Neural progenitor cell (in vitro differentiated cells): Measurements from ENCODE around the gene BEND7. TPM values are rescaled to one million over a fixed set of nuclear protein-coding genes. Genes with fewer than 3 reads are reported as not detected.

Source experiments
- DNase-seq: peaks from one replicate; pipeline ENCODE4 v3.0.0-alpha.2; 2016; ENCODE audit warnings: low spot score
- H2AFZ ChIP-seq: fragments of 200-600 bp; sonication (generic); replicated peaks from 2 replicates; pipeline ENCODE4 v1.6.1; 2016; ENCODE audit warnings: antibody characterized with exemption
- H3F3A ChIP-seq: fragments of 200-600 bp; sonication (generic); 2 replicates; pipeline ENCODE4 v1.6.1; 2016; ENCODE audit warnings: antibody characterized with exemption, low read depth
- H3K27ac ChIP-seq: fragments of 200-600 bp; sonication (generic); 2 replicates; pipeline ENCODE4 v1.5.1; 2016; ENCODE audit warnings: mild to moderate bottlenecking
- H3K27me3 ChIP-seq: fragments of 200-600 bp; sonication (generic); 2 replicates; pipeline ENCODE4 v1.6.1; 2016; ENCODE audit warnings: mild to moderate bottlenecking, moderate library complexity
- H3K36me3 ChIP-seq: fragments of 200-600 bp; sonication (generic); 2 replicates; pipeline ENCODE4 v1.5.1; 2016
- H3K4me1 ChIP-seq: fragments of 200-600 bp; sonication (generic); 2 replicates; pipeline ENCODE4 v1.6.1; 2016; ENCODE audit warnings: mixed run types
- H3K4me2 ChIP-seq: fragments of 200-600 bp; sonication (generic); 2 replicates; pipeline ENCODE4 v1.6.1; 2016
- H3K4me3 ChIP-seq: fragments of 200-600 bp; sonication (generic); 2 replicates; pipeline ENCODE4 v1.5.1; 2016
- H3K79me2 ChIP-seq: fragments of 200-600 bp; sonication (generic); 2 replicates; pipeline ENCODE4 v1.6.1; 2016; ENCODE audit warnings: low read depth
- H3K9ac ChIP-seq: fragments of 200-600 bp; sonication (generic); 2 replicates; pipeline ENCODE4 v1.6.1; 2016
- H3K9me3 ChIP-seq: fragments of 200-600 bp; sonication (generic); 2 replicates; pipeline ENCODE4 v1.5.1; 2016; ENCODE audit warnings: low read depth
- H4K20me1 ChIP-seq: fragments of 200-600 bp; sonication (generic); 2 replicates; pipeline ENCODE4 v1.6.1; 2016; ENCODE audit warnings: low read depth
- H3K27ac Mint-ChIP-seq: 3 replicates; pipeline ENCODE4 v1.8.0; 2021; ENCODE audit warnings: mixed read lengths
- H3K27me3 Mint-ChIP-seq: 2 replicates; pipeline ENCODE4 v1.8.0; 2022; ENCODE audit warnings: low read depth, mild to moderate bottlenecking, inconsistent platforms, moderate library complexity, mixed read lengths; ENCODE audit not compliant: insufficient read depth
- H3K36me3 Mint-ChIP-seq: 3 replicates; pipeline ENCODE4 v1.8.0; 2021; ENCODE audit warnings: mixed read lengths
- H3K4me1 Mint-ChIP-seq: 3 replicates; pipeline ENCODE4 v1.8.0; 2021; ENCODE audit warnings: mixed read lengths
- H3K4me3 Mint-ChIP-seq: 3 replicates; pipeline ENCODE4 v1.8.0; 2021; ENCODE audit warnings: mild to moderate bottlenecking, moderate library complexity, mixed read lengths
- H3K9me3 Mint-ChIP-seq: 3 replicates; pipeline ENCODE4 v1.8.0; 2020; ENCODE audit warnings: mixed read lengths
- EZH2 ChIP-seq: fragments of 200-600 bp; sonication (generic); IDR thresholded peaks from 2 replicates; pipeline ENCODE4 v1.6.1; 2017; ENCODE audit warnings: antibody characterized with exemption, mild to moderate bottlenecking, moderate library complexity
- EZH2phosphoT487 ChIP-seq: fragments of 200-600 bp; sonication (generic); IDR thresholded peaks from 2 replicates; pipeline ENCODE4 v1.6.1; 2017; ENCODE audit warnings: antibody characterized with exemption
- total RNA-seq: library from RNA; depleted of rRNA; stranded (reverse); fragments of >200 nt; gene quantifications from 2 replicates; pipeline ENCODE4 v1.2.3, GENCODE V29; 2015; ENCODE audit warnings: low replicate concordance
- TF ChIP-seq, protein P1 (sequence below): fragments of 200-600 bp; sonication (generic); IDR thresholded peaks from 2 replicates; pipeline ENCODE4 v1.5.1; 2017; ENCODE audit warnings: antibody characterized with exemption, mild to moderate bottlenecking

BEND7 gene
- total RNA-seq, 1 donor from 2014 or later, result 7.5 TPM

DNA sequence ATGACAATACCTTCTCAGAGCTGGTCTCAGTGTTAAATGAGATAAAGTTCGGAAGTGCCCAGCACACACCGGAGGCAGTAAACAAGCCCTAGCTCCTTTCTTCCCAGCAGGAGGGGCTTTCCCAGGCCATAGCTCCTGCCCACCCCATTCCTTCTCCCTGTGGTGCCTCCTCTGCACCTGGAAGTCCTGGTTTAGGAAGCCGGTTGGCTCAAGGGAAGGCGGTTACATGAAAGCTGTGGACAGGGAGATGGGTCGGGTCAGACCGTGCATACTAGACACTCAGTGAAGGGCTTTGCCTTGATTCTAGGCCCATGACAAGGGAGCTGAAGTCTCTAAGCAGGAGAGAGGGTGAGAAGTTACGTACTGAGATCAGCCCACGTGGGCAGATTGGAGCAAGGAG is 8.6 kb downstream of the BEND7 start:
- H3K36me3 ChIP-seq, result no peaks in the 10 kb centered on the region
- no peaks in the 10 kb centered on the region for H3F3A ChIP-seq
- no peak overlapping the region for H2AFZ ChIP-seq
- H3K27me3 ChIP-seq, result no peaks in the 10 kb centered on the region
- H3K27ac ChIP-seq, result no peak overlapping the region
- no peak overlapping the region for H3K9ac ChIP-seq
- H3K9me3 Mint-ChIP-seq, result no peaks in the 10 kb centered on the region
- H3K4me3 ChIP-seq, result no peak overlapping the region
- TF ChIP-seq EZH2phosphoT487 (no peak), EZH2 (no peak)
- TF ChIP-seq, protein P1, sequence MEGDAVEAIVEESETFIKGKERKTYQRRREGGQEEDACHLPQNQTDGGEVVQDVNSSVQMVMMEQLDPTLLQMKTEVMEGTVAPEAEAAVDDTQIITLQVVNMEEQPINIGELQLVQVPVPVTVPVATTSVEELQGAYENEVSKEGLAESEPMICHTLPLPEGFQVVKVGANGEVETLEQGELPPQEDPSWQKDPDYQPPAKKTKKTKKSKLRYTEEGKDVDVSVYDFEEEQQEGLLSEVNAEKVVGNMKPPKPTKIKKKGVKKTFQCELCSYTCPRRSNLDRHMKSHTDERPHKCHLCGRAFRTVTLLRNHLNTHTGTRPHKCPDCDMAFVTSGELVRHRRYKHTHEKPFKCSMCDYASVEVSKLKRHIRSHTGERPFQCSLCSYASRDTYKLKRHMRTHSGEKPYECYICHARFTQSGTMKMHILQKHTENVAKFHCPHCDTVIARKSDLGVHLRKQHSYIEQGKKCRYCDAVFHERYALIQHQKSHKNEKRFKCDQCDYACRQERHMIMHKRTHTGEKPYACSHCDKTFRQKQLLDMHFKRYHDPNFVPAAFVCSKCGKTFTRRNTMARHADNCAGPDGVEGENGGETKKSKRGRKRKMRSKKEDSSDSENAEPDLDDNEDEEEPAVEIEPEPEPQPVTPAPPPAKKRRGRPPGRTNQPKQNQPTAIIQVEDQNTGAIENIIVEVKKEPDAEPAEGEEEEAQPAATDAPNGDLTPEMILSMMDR, result no peak
- H3K9me3 ChIP-seq, result no peaks in the 10 kb centered on the region
- H3K36me3 Mint-ChIP-seq, result peaks cover 9% of the 10 kb centered on the region
- H3K27ac Mint-ChIP-seq, result no peak overlapping the region
- no peak for DNase-seq
- H4K20me1 ChIP-seq, result no peaks in the 10 kb centered on the region
- H3K4me1 Mint-ChIP-seq, result peaks cover 22% of the 10 kb centered on the region
- no peak overlapping the region for H3K4me3 Mint-ChIP-seq
- no peaks in the 10 kb centered on the region for H3K79me2 ChIP-seq
- H3K27me3 Mint-ChIP-seq, result peaks cover 2% of the 10 kb centered on the region
- peaks cover 5% of the 10 kb centered on the region for H3K4me1 ChIP-seq
- no peak overlapping the region for H3K4me2 ChIP-seq

DNA sequence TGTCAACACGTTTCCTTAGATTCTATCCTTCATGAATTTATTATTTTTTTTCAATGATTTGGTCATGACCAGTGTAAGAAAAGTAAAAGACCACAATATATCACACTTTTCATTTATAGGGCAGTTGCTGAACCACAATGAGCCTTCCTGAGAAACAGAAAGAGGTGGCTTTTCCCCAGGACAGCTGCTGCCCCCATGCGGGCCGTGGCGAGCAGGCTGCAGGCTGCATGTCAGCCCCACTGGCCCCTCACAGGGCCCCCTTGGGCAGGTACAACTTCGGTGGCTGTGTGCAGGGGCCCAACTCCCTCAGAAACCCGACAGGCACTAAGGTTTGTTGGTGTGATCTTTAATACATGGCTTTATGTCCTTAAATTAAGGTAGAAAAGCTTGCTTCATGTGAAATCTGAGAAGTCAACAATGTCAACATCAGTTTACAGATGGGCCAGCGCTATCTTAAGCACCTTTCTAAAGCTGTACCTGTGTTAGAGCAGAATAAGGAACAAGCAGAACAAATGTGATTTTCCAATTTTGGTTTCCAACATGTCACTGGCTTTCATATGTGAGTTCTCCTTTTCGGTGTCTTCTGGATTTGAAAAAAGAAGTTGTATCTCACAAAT is 10.6 kb downstream of the BEND7 start:
- Mint-ChIP-seq H3K4me1 (peaks cover 22% of the 10 kb centered on the region), H3K36me3 (peaks cover 6% of the 10 kb centered on the region), H3K27ac (no peak overlapping the region), H3K4me3 (no peak overlapping the region), H3K27me3 (peaks cover 2% of the 10 kb centered on the region), H3K9me3 (no peaks in the 10 kb centered on the region)
- Histone ChIP-seq H3K4me3 (no peak overlapping the region), H3K79me2 (no peaks in the 10 kb centered on the region), H2AFZ (no peak overlapping the region), H3K27me3 (no peaks in the 10 kb centered on the region), H3K4me2 (no peak overlapping the region), H3K4me1 (peaks cover 5% of the 10 kb centered on the region), H3K27ac (no peak overlapping the region), H3K9ac (no peak overlapping the region), H3K9me3 (no peaks in the 10 kb centered on the region), H3F3A (no peaks in the 10 kb centered on the region), H4K20me1 (no peaks in the 10 kb centered on the region), H3K36me3 (no peaks in the 10 kb centered on the region)
- TF ChIP-seq EZH2, result no peak
- no peak for TF ChIP-seq EZH2phosphoT487
- TF ChIP-seq, protein P1, result peak; percentile 71
- DNase-seq, result peak; percentile 62

DNA sequence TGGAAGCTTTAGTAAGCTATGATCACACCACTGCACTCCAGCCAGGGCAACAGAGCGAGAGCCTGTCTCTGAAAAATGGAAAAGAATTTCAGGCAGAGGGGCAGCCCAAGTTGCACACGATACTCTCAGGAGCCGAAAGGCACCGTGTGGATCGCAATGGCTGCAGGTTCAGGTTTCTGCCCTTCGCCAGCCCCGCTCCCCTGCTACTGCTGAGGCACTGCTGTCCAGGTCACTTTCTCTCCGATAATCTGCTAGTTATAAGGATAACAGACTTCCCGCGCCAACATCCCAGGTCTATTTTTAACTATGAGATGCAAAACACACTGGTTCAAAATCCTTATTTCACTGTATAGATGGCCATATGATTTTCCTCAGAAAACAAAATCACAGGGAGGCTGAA is 11.1 kb downstream of the BEND7 start:
- Histone ChIP-seq H3K79me2 (no peaks in the 10 kb centered on the region), H2AFZ (no peak overlapping the region), H3F3A (no peaks in the 10 kb centered on the region), H3K36me3 (no peaks in the 10 kb centered on the region), H3K27ac (no peak overlapping the region), H4K20me1 (no peaks in the 10 kb centered on the region), H3K27me3 (no peaks in the 10 kb centered on the region), H3K4me3 (no peak overlapping the region), H3K9ac (no peak overlapping the region), H3K4me1 (peaks cover 5% of the 10 kb centered on the region), H3K9me3 (no peaks in the 10 kb centered on the region), H3K4me2 (no peak overlapping the region)
- Mint-ChIP-seq H3K27me3 (peaks cover 2% of the 10 kb centered on the region), H3K9me3 (no peaks in the 10 kb centered on the region), H3K4me3 (no peak overlapping the region), H3K27ac (no peak overlapping the region), H3K36me3 (peaks cover 6% of the 10 kb centered on the region), H3K4me1 (peaks cover 22% of the 10 kb centered on the region)
- DNase-seq, result no peak
- TF ChIP-seq EZH2, result no peak
- no peak for TF ChIP-seq EZH2phosphoT487
- TF ChIP-seq, protein P1, result no peak
